Caco-2 (cell line): Measurements from ENCODE around the gene TMEM198. TPM values are rescaled to one million over a fixed set of nuclear protein-coding genes. Genes with fewer than 3 reads are reported as not detected.

Source experiments
- BruUV-seq: library from RNA; stranded (reverse); fragments of 400-500 nt; replicated peaks from 2 replicates; lab custom pipeline; 2021; lab: Mats Ljungman, UMichigan
- CTCF ChIA-PET: fragments of 300-600 bp; sonication (Branson Sonifier 250); formaldehyde crosslinking; loops from one replicate; lab custom pipeline; 2022; ENCODE audit warnings: antibody characterized with exemption; lab: Charles Lee
- POLR2A ChIA-PET: fragments of 300-600 bp; sonication (Branson Sonifier 250); formaldehyde crosslinking; loops from one replicate; lab custom pipeline; 2022; ENCODE audit warnings: antibody characterized with exemption; lab: Charles Lee
- DNase-seq, 2 experiments: peaks; one replicate each; pipeline versions ENCODE4 v3.0.0 to v3.0.0-alpha.2; 2020 to 2022
- H3K27me3 ChIP-seq: replicated peaks from 2 replicates; pipeline ENCODE4 v1.6.0; 2011; ENCODE audit warnings: low read length; ENCODE audit not compliant: control insufficient read depth, insufficient read depth
- H3K36me3 ChIP-seq: 2 replicates; pipeline ENCODE4 v1.5.1; 2011; ENCODE audit warnings: low read length; ENCODE audit not compliant: control insufficient read depth, insufficient read depth
- H3K4me1 ChIP-seq: fragments of 250-450 bp; sonication (Bioruptor Pico); 2 replicates; pipeline ENCODE4 v1.5.1; 2020; ENCODE audit warnings: mild to moderate bottlenecking
- H3K4me3 ChIP-seq: 2 replicates; pipeline ENCODE4 v1.5.1; 2011; ENCODE audit warnings: low read depth, mild to moderate bottlenecking, control low read depth, low read length
- H3K9me3 ChIP-seq: fragments of 250-450 bp; sonication (Bioruptor Pico); 2 replicates; pipeline ENCODE4 v1.5.1; 2020; ENCODE audit warnings: mild to moderate bottlenecking, moderate library complexity
- H3K27ac Mint-ChIP-seq: one replicate; pipeline ENCODE4 v1.8.0; 2022; ENCODE audit warnings: mixed read lengths; ENCODE audit not compliant: unreplicated experiment
- H3K27me3 Mint-ChIP-seq: one replicate; pipeline ENCODE4 v1.8.0; 2022; ENCODE audit warnings: mixed read lengths; ENCODE audit not compliant: insufficient read depth, unreplicated experiment
- H3K36me3 Mint-ChIP-seq: one replicate; pipeline ENCODE4 v1.8.0; 2022; ENCODE audit warnings: mild to moderate bottlenecking, mixed read lengths; ENCODE audit not compliant: insufficient read depth, unreplicated experiment
- H3K4me1 Mint-ChIP-seq: one replicate; pipeline ENCODE4 v1.8.0; 2022; ENCODE audit warnings: low read depth, mixed read lengths; ENCODE audit not compliant: unreplicated experiment
- H3K4me3 Mint-ChIP-seq: one replicate; pipeline ENCODE4 v1.8.0; 2022; ENCODE audit warnings: mild to moderate bottlenecking, moderate library complexity, mixed read lengths; ENCODE audit not compliant: unreplicated experiment
- H3K9me3 Mint-ChIP-seq: one replicate; pipeline ENCODE4 v1.8.0; 2022; ENCODE audit warnings: mixed read lengths; ENCODE audit not compliant: unreplicated experiment
- CTCF ChIP-seq, 2 experiments: fragments of 200-600 bp in 1 of 2; IDR thresholded peaks; 1 replicate in 1 of 2; 2 replicates in 1 of 2; pipeline versions ENCODE4 v1.5.1 to v1.8.0; 2011 to 2022; ENCODE audit warnings: antibody characterized with exemption in 1 of 2, control low read depth in 1 of 2, inconsistent platforms in 1 of 2, low read depth in 1 of 2, low read length in 1 of 2, mild to moderate bottlenecking in 1 of 2, moderate library complexity in 1 of 2; ENCODE audit not compliant: insufficient read depth in 1 of 2, severe bottlenecking in 1 of 2, unreplicated experiment in 1 of 2
- intact Hi-C: fragments of 100-400 bp; cut with micrococcal nuclease; formaldehyde crosslinking; loops from one replicate; pipeline ENCODE4 v1.10.0; 2022; ENCODE audit not compliant: unreplicated experiment
- total RNA-seq: library from RNA; stranded (reverse); gene quantifications from 2 replicates; pipeline ENCODE4 v1.2.3, GENCODE V29; 2022

The TMEM198 gene
- total RNA-seq, 1 experiment from 2014 or later: 8.5 TPM

- H3K9me3 ChIP-seq: no peaks in the 10 kb centered on the region
- Mint-ChIP-seq H3K27me3 (peaks cover 12% of the 10 kb centered on the region), H3K4me3 (no peak overlapping the region), H3K27ac (no peak overlapping the region), H3K9me3 (no peaks in the 10 kb centered on the region), H3K36me3 (peaks cover 11% of the 10 kb centered on the region), H3K4me1 (peaks cover 16% of the 10 kb centered on the region)
- peaks cover 14% of the 10 kb centered on the region; the same call in 1 of the 2 replicates for H3K4me1 ChIP-seq
- intact Hi-C loops: loop anchor here (1.0 kb wide), 1 partner anchor 35 kb away; no protein-coding TSS in a partner anchor
- peak; percentile 80 to 83 for DNase-seq
- H3K27me3 ChIP-seq: no peaks in the 10 kb centered on the region
- TF ChIP-seq CTCF (IDR thresholded peaks at IDR 0.05; ENCODE audit: insufficient read depth in 1 of 2, low read depth in 1 of 2, low read length in 1 of 2, severe bottlenecking in 1 of 2, unreplicated experiment in 1 of 2): peak; percentile 61 to 73
- no TSS peak for BruUV-seq
- ChIA-PET CTCF (interaction anchor here (0.6 to 7.2 kb wide), 24 partner anchors 10 to 217 kb away, joined by 3 to 243 read pairs (median 6); partner anchors contain the start of genes CHPF, DNPEP, OBSL1 and TMEM198), POLR2A (no interaction called here)
- no peak overlapping the region for H3K4me3 ChIP-seq
- no peaks in the 10 kb centered on the region for H3K36me3 ChIP-seq
Observed at GRCh38 chr2:219495531-219496122, 48.2 kb upstream of the TMEM198 start.

- H3K4me1 Mint-ChIP-seq: peaks cover 16% of the 10 kb centered on the region
- Histone ChIP-seq H3K4me3 (no peak overlapping the region), H3K27me3 (no peaks in the 10 kb centered on the region), H3K9me3 (no peaks in the 10 kb centered on the region), H3K4me1 (peaks cover 14% of the 10 kb centered on the region; the same call in 1 of the 2 replicates), H3K36me3 (no peaks in the 10 kb centered on the region)
- CTCF ChIA-PET: interaction anchor here (0.7 to 7.2 kb wide), 10 partner anchors 11 to 93 kb away, joined by 4 to 243 read pairs (median 12); partner anchors contain the start of genes CHPF and TMEM198
- intact Hi-C loops: no loop called here
- POLR2A ChIA-PET: no interaction called here
- no TSS peak for BruUV-seq
- H3K9me3 Mint-ChIP-seq: no peaks in the 10 kb centered on the region
- DNase-seq: no peak
- H3K27me3 Mint-ChIP-seq: peaks cover 12% of the 10 kb centered on the region
- peaks cover 11% of the 10 kb centered on the region for H3K36me3 Mint-ChIP-seq
- H3K4me3 Mint-ChIP-seq: peak overlapping the region; percentile 44
- TF ChIP-seq CTCF (IDR thresholded peaks at IDR 0.05; ENCODE audit: insufficient read depth in 1 of 2, low read depth in 1 of 2, low read length in 1 of 2, severe bottlenecking in 1 of 2, unreplicated experiment in 1 of 2): no peak
- H3K27ac Mint-ChIP-seq: no peak overlapping the region
Observed at GRCh38 chr2:219496247-219496824, 47.5 kb upstream of the TMEM198 start.

- BruUV-seq: no TSS peak
- TF ChIP-seq CTCF (IDR thresholded peaks at IDR 0.05; ENCODE audit: insufficient read depth in 1 of 2, low read depth in 1 of 2, low read length in 1 of 2, severe bottlenecking in 1 of 2, unreplicated experiment in 1 of 2): no peak
- H3K36me3 ChIP-seq: no peaks in the 10 kb centered on the region
- peak overlapping the region; percentile 86 for H3K4me3 ChIP-seq
- ChIA-PET POLR2A (no interaction called here), CTCF (interaction anchor here (0.7 to 7.2 kb wide), 4 partner anchors 13 to 32 kb away, joined by 4 to 243 read pairs (median 30); no protein-coding TSS in a partner anchor)
- H3K27me3 ChIP-seq: no peaks in the 10 kb centered on the region
- H3K4me1 ChIP-seq: peaks cover 14% of the 10 kb centered on the region; the same call in 1 of the 2 replicates
- peaks cover 11% of the 10 kb centered on the region for H3K36me3 Mint-ChIP-seq
- peaks cover 16% of the 10 kb centered on the region for H3K4me1 Mint-ChIP-seq
- no peaks in the 10 kb centered on the region for H3K9me3 ChIP-seq
- H3K4me3 Mint-ChIP-seq: peak overlapping the region; percentile 98
- DNase-seq: no peak
- peaks cover 10% of the 10 kb centered on the region for H3K27me3 Mint-ChIP-seq
- H3K9me3 Mint-ChIP-seq: no peaks in the 10 kb centered on the region
- intact Hi-C loops: no loop called here
- H3K27ac Mint-ChIP-seq: no peak overlapping the region
Observed at GRCh38 chr2:219496825-219497494, 46.9 kb upstream of the TMEM198 start.
